NB4 (cell line): Measurements from ENCODE around the gene TMEM183A.
"Not testable (repeated sequence)": the region's sequence is repeated elsewhere in the genome, so short reads cannot be mapped to it uniquely, and the experiment has no call there.

Source experiments
- DNase-seq: peaks from one replicate; pipeline ENCODE4 v3.0.0; 2010; ENCODE audit warnings: low read depth
- H3K4me3 ChIP-seq: one replicate; pipeline ENCODE4 v1.5.1; 2011; ENCODE audit warnings: mild to moderate bottlenecking, low read depth, low read length, moderate library complexity
- MAX ChIP-seq: IDR thresholded peaks from 2 replicates; pipeline ENCODE4 v1.6.1; 2011; ENCODE audit warnings: low read depth, low read length
- MYC ChIP-seq: IDR thresholded peaks from 2 replicates; pipeline ENCODE4 v1.6.1; 2011; ENCODE audit warnings: low read depth, low read length
- POLR2A ChIP-seq: IDR thresholded peaks from 2 replicates; pipeline ENCODE4 v1.6.1; 2011; ENCODE audit warnings: mild to moderate bottlenecking; ENCODE audit not compliant: insufficient read length; ENCODE audit errors: extremely low read depth
- TF ChIP-seq, protein P1 (sequence below): IDR thresholded peaks from one replicate; pipeline ENCODE4 v1.5.1; 2012; ENCODE audit warnings: low read depth, low read length

The TMEM183A gene

GRCh38 chr1:202982715-202983430 is 24.3 kb upstream of the TMEM183A start:
- no peak overlapping the region for H3K4me3 ChIP-seq
- DNase-seq: peak; percentile 27
- TF ChIP-seq POLR2A (no peak), MAX (no peak), MYC (no peak)
- TF ChIP-seq, protein P1, sequence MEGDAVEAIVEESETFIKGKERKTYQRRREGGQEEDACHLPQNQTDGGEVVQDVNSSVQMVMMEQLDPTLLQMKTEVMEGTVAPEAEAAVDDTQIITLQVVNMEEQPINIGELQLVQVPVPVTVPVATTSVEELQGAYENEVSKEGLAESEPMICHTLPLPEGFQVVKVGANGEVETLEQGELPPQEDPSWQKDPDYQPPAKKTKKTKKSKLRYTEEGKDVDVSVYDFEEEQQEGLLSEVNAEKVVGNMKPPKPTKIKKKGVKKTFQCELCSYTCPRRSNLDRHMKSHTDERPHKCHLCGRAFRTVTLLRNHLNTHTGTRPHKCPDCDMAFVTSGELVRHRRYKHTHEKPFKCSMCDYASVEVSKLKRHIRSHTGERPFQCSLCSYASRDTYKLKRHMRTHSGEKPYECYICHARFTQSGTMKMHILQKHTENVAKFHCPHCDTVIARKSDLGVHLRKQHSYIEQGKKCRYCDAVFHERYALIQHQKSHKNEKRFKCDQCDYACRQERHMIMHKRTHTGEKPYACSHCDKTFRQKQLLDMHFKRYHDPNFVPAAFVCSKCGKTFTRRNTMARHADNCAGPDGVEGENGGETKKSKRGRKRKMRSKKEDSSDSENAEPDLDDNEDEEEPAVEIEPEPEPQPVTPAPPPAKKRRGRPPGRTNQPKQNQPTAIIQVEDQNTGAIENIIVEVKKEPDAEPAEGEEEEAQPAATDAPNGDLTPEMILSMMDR: no peak

GRCh38 chr1:202986120-202986519 is 21.1 kb upstream of the TMEM183A start:
- DNase-seq, H3K4me3 ChIP-seq: not testable (repeated sequence)

DNA sequence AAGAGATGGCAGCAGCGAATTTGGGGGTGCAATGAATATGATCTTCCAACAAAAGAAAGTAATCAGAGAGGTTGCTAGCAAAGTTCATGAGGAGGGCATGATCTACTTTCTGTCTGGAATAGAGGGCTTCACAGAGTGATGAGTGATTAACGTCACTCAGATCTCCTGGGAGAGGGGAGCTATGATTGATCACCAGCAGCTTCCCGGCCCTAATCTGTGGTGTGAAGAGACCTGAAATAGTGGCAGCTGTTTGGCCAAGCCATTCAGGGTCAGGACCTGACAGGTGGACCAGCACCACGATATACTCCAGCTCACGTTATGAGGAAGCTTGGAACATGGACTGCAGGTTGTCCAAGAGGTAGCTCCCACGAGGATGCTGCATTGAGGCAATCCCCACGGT is 19.9 kb upstream of the TMEM183A start:
- TF ChIP-seq MYC: no peak
- no peak for TF ChIP-seq POLR2A
- no peak for TF ChIP-seq MAX
- TF ChIP-seq, protein P1: no peak
- DNase-seq: no peak
- H3K4me3 ChIP-seq: no peak overlapping the region

GRCh38 chr1:202987922-202988583 is 19.1 kb upstream of the TMEM183A start:
- DNase-seq: peak; percentile 19
- TF ChIP-seq POLR2A: no peak
- TF ChIP-seq MYC: no peak
- no peak for TF ChIP-seq MAX
- TF ChIP-seq, protein P1: no peak
- H3K4me3 ChIP-seq: no peak overlapping the region

DNA sequence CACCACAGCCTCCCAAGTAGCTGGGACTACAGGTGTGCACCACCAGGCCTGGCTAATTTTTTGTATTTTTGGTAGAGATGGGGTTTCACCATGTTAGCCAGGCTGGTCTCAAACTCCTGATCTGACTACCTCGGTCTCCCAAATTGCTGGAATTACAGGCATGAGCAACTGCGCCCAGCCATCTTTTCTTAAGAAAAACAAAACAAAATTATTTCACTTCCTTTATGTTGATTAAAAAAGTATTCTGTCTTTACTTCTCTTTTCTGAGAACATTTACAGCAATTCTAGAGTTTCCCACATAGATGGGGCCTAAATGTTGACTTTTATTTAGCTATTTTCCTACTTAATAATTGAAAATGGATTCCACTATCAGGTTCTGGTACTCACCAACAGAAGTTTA is 17.3 kb upstream of the TMEM183A start:
- TF ChIP-seq MAX: no peak
- no peak for TF ChIP-seq MYC
- no peak for TF ChIP-seq POLR2A
- TF ChIP-seq, protein P1: no peak
- no peak overlapping the region for H3K4me3 ChIP-seq
- no peak for DNase-seq

GRCh38 chr1:202991112-202991511 is 16.1 kb upstream of the TMEM183A start:
- TF ChIP-seq, protein P1: no peak
- TF ChIP-seq POLR2A: no peak
- TF ChIP-seq MYC: no peak
- TF ChIP-seq MAX: no peak
- H3K4me3 ChIP-seq: no peak overlapping the region
- no peak for DNase-seq
